ENCODE results near the gene SDS. TPM values are rescaled to one million over a fixed set of nuclear protein-coding genes. Genes with fewer than 3 reads are reported as not detected.

SDS gene
- total and polyA plus RNA-seq, 2 donors from 2014 or later, result 1.0 TPM; not detected in 1

GRCh38 chr12:113361574-113362370 is 41.9 kb downstream of the SDS start:
- no peak for TF ChIP-seq CTCF (IDR thresholded peaks at IDR 0.05; ENCODE audit: borderline replicate concordance, extremely low read depth, insufficient read depth)
- DNase-seq (no peak), FAIRE-seq (no peak)
- peaks cover 0 to 8% (median 3%) of the 10 kb centered on the region in 3 donors for H3K4me1 ChIP-seq (ENCODE audit: control insufficient read depth in 2 of 3, insufficient read depth in 2 of 3, low read depth in 1 of 3, low read length in 3 of 3)
- no peaks in the 10 kb centered on the region for H3K36me3 ChIP-seq (ENCODE audit: control insufficient read depth in 2 of 3, insufficient read depth in 3 of 3, low read length in 3 of 3)
- intact Hi-C loops (cut with DNase I), result no loop called here
- H3K27ac ChIP-seq (ENCODE audit: low read depth in 2 of 2, low read length in 2 of 2), result no peak overlapping the region
- H3K4me3 ChIP-seq (ENCODE audit: low read length in 3 of 3), result no peak overlapping the region
- H3K9me3 ChIP-seq (ENCODE audit: control insufficient read depth in 2 of 3, insufficient read depth in 1 of 3, low read length in 3 of 3), result no peaks in the 10 kb centered on the region
- no peak overlapping the region for H3K9ac ChIP-seq (ENCODE audit: low read length in 3 of 3)
- H3K27me3 ChIP-seq (ENCODE audit: control insufficient read depth, insufficient read depth, low read length), result no peaks in the 10 kb centered on the region

- FAIRE-seq, result no peak
- Histone ChIP-seq H3K4me1 (ENCODE audit: control insufficient read depth in 2 of 3, insufficient read depth in 2 of 3, low read depth in 1 of 3, low read length in 3 of 3) (peaks cover 0 to 8% (median 3%) of the 10 kb centered on the region in 3 donors), H3K9ac (ENCODE audit: low read length in 3 of 3) (no peak overlapping the region), H3K9me3 (ENCODE audit: control insufficient read depth in 2 of 3, insufficient read depth in 1 of 3, low read length in 3 of 3) (no peaks in the 10 kb centered on the region), H3K36me3 (ENCODE audit: control insufficient read depth in 2 of 3, insufficient read depth in 3 of 3, low read length in 3 of 3) (no peaks in the 10 kb centered on the region), H3K27ac (ENCODE audit: low read depth in 2 of 2, low read length in 2 of 2) (no peak overlapping the region), H3K4me3 (ENCODE audit: low read length in 3 of 3) (no peak overlapping the region), H3K27me3 (ENCODE audit: control insufficient read depth, insufficient read depth, low read length) (no peaks in the 10 kb centered on the region)
- DNase-seq, result no peak
- no peak for TF ChIP-seq CTCF (IDR thresholded peaks at IDR 0.05; ENCODE audit: borderline replicate concordance, extremely low read depth, insufficient read depth)
- intact Hi-C loops (cut with DNase I), result no loop called here
These were observed 43.5 kb downstream of the SDS start for GRCh38 chr12:113359939-113360748.

GRCh38 chr12:113359133-113359938 is 44.4 kb downstream of the SDS start:
- FAIRE-seq, result no peak
- TF ChIP-seq CTCF (IDR thresholded peaks at IDR 0.05; ENCODE audit: borderline replicate concordance, extremely low read depth, insufficient read depth), result no peak
- peak overlapping the region; percentile 44 to 87 (median 79) for H3K9ac ChIP-seq (ENCODE audit: low read length in 3 of 3)
- H3K9me3 ChIP-seq (ENCODE audit: control insufficient read depth in 2 of 3, insufficient read depth in 1 of 3, low read length in 3 of 3), result no peaks in the 10 kb centered on the region
- peak overlapping the region; percentile 67 to 69 for H3K27ac ChIP-seq (ENCODE audit: low read depth in 2 of 2, low read length in 2 of 2)
- H3K27me3 ChIP-seq (ENCODE audit: control insufficient read depth, insufficient read depth, low read length), result no peaks in the 10 kb centered on the region
- intact Hi-C loops (cut with DNase I), result no loop called here
- DNase-seq, result peak in 4 of 5 donors; percentile 31 to 76 (median 50)
- H3K36me3 ChIP-seq (ENCODE audit: control insufficient read depth in 2 of 3, insufficient read depth in 3 of 3, low read length in 3 of 3), result no peaks in the 10 kb centered on the region
- H3K4me3 ChIP-seq (ENCODE audit: low read length in 3 of 3), result peak overlapping the region; percentile 53 to 84 (median 79)
- peaks cover 0 to 8% (median 3%) of the 10 kb centered on the region in 3 donors for H3K4me1 ChIP-seq (ENCODE audit: control insufficient read depth in 2 of 3, insufficient read depth in 2 of 3, low read depth in 1 of 3, low read length in 3 of 3)

Measured in kidney (tissue), 14 donors.